Type B pancreatic cell (in vitro differentiated cells): ENCODE measurements around the gene DNMT1. TPM values are rescaled to one million over a fixed set of nuclear protein-coding genes. Genes with fewer than 3 reads are reported as not detected.

Experiments used
- DNase-seq: peaks from one replicate; pipeline ENCODE4 v3.0.0; 2021; ENCODE audit warnings: mixed read lengths; ENCODE audit not compliant: unreplicated experiment; ENCODE audit errors: extremely low spot score
- H3K27ac Mint-ChIP-seq: 2 replicates; pipeline ENCODE4 v1.8.0; 2021; ENCODE audit warnings: mild to moderate bottlenecking, mixed read lengths
- H3K27me3 Mint-ChIP-seq: 2 replicates; pipeline ENCODE4 v1.8.0; 2021; ENCODE audit warnings: mixed read lengths
- H3K36me3 Mint-ChIP-seq: 2 replicates; pipeline ENCODE4 v1.8.0; 2021; ENCODE audit warnings: mixed read lengths
- H3K4me1 Mint-ChIP-seq: one replicate; pipeline ENCODE4 v1.8.0; 2021; ENCODE audit warnings: mixed read lengths; ENCODE audit not compliant: unreplicated experiment
- H3K4me3 Mint-ChIP-seq: 2 replicates; pipeline ENCODE4 v1.8.0; 2021; ENCODE audit warnings: mild to moderate bottlenecking, mixed read lengths
- H3K9me3 Mint-ChIP-seq: 2 replicates; pipeline ENCODE4 v1.8.0; 2021; ENCODE audit warnings: mixed read lengths
- CTCF ChIP-seq: fragments of 200-600 bp; sonication (generic); conservative IDR thresholded peaks from 2 replicates; pipeline ENCODE4 v1.5.0; 2021; ENCODE audit warnings: antibody characterized with exemption, mild to moderate bottlenecking
- total RNA-seq: library from RNA; stranded (reverse); gene quantifications from 2 replicates; pipeline ENCODE4 v1.2.1, GENCODE V29; 2021; ENCODE audit warnings: low replicate concordance

Gene DNMT1
- total RNA-seq, 1 donor from 2014 or later: 167 TPM

GRCh38 chr19:10137751-10138682, 56.7 kb downstream of the DNMT1 start:
- Mint-ChIP-seq H3K36me3 (peaks cover 5% of the 10 kb centered on the region), H3K4me3 (no peak overlapping the region), H3K27ac (no peak overlapping the region), H3K9me3 (no peaks in the 10 kb centered on the region), H3K27me3 (no peaks in the 10 kb centered on the region), H3K4me1 (no peaks in the 10 kb centered on the region)
- no peak for TF ChIP-seq CTCF
- no peak for DNase-seq

- no peaks in the 10 kb centered on the region for H3K9me3 Mint-ChIP-seq
- peaks cover 4% of the 10 kb centered on the region for H3K36me3 Mint-ChIP-seq
- no peak overlapping the region for H3K4me3 Mint-ChIP-seq
- no peak overlapping the region for H3K27ac Mint-ChIP-seq
- TF ChIP-seq CTCF: no peak
- no peaks in the 10 kb centered on the region for H3K4me1 Mint-ChIP-seq
- no peaks in the 10 kb centered on the region for H3K27me3 Mint-ChIP-seq
- no peak for DNase-seq
These were observed 57.8 kb downstream of the DNMT1 start for GRCh38 chr19:10136936-10137335.

- no peak for TF ChIP-seq CTCF
- H3K36me3 Mint-ChIP-seq: peaks cover 4% of the 10 kb centered on the region
- H3K27ac Mint-ChIP-seq: no peak overlapping the region
- no peaks in the 10 kb centered on the region for H3K27me3 Mint-ChIP-seq
- H3K9me3 Mint-ChIP-seq: no peaks in the 10 kb centered on the region
- no peaks in the 10 kb centered on the region for H3K4me1 Mint-ChIP-seq
- no peak overlapping the region for H3K4me3 Mint-ChIP-seq
- no peak for DNase-seq
These were observed 59.0 kb downstream of the DNMT1 start for GRCh38 chr19:10135551-10136334.

- peaks cover 4% of the 10 kb centered on the region for H3K36me3 Mint-ChIP-seq
- no peak overlapping the region for H3K4me3 Mint-ChIP-seq
These were observed 60.7 kb downstream of the DNMT1 start for GRCh38 chr19:10134040-10134439.

GRCh38 chr19:10133596-10133995, 61.2 kb downstream of the DNMT1 start:
- H3K9me3 Mint-ChIP-seq: no peaks in the 10 kb centered on the region
- no peaks in the 10 kb centered on the region for H3K4me1 Mint-ChIP-seq
- no peaks in the 10 kb centered on the region for H3K27me3 Mint-ChIP-seq
- no peak for TF ChIP-seq CTCF
- peaks cover 4% of the 10 kb centered on the region for H3K36me3 Mint-ChIP-seq
- H3K27ac Mint-ChIP-seq: no peak overlapping the region
- no peak for DNase-seq
- H3K4me3 Mint-ChIP-seq: no peak overlapping the region

More at GRCh38 chr19:10134040-10134439, 60.7 kb downstream of the DNMT1 start:
- H3K27ac Mint-ChIP-seq: no peak overlapping the region
- no peaks in the 10 kb centered on the region for H3K9me3 Mint-ChIP-seq
- no peak for DNase-seq
- no peaks in the 10 kb centered on the region for H3K4me1 Mint-ChIP-seq
- no peaks in the 10 kb centered on the region for H3K27me3 Mint-ChIP-seq
- no peak for TF ChIP-seq CTCF
